HK-2 (cell line): Measurements from ENCODE around the gene TMEM187.

Experiments
- DNase-seq: peaks from one replicate; pipeline ENCODE4 v3.0.0-alpha.2; 2018; ENCODE audit not compliant: unreplicated experiment

The TMEM187 gene

DNA sequence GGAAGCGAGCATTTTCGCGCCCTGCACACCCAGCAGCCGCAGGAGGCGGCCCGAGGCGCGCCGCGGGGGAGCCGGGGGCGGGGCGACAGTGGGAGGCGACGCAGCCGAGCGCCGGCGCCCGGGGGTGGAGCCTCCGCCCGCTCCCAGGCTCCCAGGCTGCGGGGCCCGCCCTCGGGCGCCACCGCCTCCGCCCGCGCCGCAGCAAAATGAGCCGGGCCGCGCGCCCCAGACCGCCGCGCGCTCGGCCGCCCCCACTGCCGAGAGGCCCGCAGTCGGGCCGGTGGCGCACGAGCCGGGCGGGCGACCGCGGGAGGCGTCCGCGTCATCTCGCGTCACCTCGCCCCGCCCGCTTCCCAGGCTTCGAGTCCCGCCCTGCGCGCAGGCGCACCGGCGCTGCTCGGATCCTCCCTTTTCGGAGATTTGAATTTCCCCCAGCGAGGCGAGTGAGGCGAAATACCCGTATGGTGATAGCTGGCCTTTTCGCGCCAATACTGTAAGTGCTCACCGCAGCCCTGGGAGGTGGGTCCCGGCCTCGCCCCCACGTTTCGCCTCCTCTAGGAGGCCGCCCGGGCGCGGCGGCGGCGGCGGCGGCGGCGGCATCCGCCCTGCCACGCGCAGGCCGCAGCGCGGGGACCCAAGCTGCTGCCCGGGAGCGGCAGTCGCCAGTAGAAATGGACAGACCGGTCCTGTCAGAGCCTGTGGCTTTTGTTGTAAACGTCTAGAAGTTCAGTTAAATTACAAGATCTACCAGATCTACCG is at the start of gene TMEM187:
TMEM187 (plus strand) TSS at position 387 of the 759 bp plus-strand sequence. CDS start 9,309 bp downstream, outside the sequence.
- DNase-seq: peak; percentile 88

GRCh38 chrX:153922932-153923857 is 49.4 kb upstream of the TMEM187 start:
- no peak for DNase-seq

DNA sequence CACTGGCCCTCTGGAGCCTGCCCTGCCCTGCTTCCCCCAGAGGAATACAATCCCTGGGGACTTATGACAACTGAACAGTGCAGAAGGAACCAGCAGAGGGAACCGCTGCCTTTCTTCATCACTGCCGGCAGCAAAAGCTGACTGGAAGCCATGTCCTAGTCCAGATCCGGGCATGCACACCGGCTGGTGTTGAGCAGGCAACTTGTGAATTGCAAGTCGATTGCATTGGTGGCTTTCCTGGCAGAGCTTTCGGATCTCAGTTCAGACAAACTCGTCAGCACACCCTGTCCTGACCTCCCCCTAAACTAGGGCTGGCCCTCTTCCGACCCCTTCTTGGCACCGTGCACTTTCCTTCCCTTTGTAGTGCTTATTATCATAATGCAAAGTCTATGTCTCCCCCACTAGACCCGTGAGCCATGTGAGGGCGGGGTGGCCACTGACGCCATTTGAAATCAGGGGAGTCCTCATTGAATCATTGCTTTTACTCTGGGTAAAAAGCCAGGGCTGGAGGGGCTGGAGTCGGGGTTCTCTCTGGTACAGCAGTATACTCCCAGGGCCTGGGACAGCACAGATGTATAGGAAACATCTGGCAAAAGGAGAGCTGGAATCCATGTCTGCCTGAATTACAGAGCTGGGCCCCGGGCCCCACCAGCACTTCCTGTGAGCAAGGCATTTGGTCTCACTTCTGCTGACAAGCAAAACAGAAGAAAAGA is 48.2 kb upstream of the TMEM187 start:
- DNase-seq: no peak

DNA sequence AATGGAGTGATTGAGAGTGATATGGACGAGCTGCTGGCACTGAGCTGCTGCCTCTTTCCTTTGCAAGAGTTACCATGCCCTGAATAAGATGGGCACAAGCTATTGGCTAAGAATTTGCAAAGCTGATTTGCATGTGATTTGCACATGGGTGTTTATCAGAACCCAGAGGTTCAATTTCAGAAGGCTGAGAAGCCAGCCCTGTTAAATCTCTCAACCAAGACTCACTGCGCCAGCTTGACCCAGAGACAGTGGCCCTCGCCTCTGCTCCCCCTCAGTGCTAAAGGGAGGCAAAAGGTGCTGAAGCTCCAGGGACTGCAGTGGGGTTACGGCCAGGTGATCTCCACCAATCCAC is 47.2 kb upstream of the TMEM187 start:
- DNase-seq: no peak

- DNase-seq: peak; percentile 51
These were observed 46.6 kb upstream of the TMEM187 start, which contains the start of gene ARHGAP4 for GRCh38 chrX:153925739-153926551. ARHGAP4 (minus strand) TSS chrX:153926264; CDS start chrX:153926202, 62 bp downstream.

- DNase-seq: no peak
These were observed 46.0 kb upstream of the TMEM187 start for GRCh38 chrX:153926552-153926857.

DNA sequence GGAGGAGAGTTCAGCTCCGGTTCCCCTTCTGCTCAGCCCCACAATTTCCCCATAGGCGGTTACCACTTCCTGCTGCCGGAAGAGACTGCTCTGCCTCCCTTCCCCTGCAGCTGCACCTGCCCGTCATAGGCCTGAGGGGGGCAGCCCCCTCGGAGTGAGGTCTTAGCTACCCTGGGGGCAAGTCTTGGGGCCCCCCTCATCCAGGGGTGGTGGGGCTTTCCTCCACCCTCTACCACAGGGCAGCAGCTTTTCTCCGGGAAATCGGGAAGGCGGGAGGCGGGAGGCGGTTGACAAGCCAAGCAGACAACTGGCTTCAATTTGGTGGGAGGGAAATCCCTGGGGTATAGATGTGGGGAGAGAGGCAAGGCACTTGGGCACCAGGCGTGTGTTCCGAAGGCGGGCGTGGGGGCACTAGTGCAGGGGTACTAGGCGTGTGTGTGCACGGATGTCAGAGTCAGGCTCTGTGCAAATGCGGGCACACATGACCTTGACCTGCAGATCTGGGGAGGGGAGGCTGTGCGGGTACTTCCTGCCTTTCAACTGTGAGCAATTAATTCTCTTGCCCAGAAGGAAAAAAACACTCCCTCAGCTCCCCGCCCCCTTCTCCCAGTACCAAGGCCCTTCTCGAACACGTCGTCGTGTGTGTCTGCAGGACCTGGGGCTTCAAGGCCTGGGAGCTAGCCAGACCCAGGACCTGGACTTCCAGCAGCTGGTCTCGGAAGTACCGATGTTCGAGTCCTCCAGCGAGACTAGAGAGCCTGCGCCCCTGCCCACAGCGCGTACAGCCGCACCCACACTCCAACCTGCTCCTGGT is 45.5 kb upstream of the TMEM187 start:
- peak; percentile 58 for DNase-seq

- no peak for DNase-seq
These were observed 45.0 kb upstream of the TMEM187 start for GRCh38 chrX:153927672-153927921.

DNA sequence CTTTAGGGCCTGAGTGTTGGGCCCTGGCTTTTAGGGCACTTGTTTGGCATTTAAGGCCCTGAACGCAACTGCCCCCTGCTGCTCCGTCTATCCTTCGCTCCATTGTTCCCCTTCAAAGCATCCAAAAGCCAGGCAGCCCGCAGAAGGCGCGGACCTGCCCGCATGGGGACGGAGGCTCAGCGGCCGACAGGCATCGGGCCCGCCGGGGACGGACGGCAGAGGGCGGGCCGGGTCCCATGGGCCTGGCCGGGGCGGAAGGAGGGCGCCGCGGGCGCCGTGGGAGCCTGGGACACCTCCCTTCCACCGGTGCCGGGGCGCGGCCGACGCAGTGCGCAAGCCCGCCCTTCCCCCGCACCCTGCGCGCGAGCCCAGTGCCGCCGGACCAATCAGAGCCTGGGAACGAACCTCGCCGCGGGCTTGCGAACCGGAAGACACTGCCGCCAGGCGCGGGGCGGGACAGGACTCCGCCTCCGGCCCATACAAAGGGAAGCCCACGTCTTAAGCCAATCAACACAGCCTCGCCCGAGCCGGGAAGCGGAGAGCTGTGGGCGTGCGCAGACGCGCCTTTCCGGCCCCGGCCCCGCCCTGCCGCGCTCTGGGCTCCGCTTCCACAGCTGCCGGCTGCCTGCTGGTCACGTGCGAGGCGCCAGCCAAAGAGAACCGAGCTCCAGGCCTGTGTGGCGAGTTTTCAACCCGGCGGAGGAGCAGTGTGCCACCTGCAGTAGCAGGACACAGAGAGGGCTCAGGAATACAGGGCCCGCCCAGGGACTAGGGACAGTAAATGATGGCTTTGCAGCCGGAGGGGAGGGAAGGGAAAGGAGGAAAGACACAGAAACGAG is 44.4 kb upstream of the TMEM187 start:
- DNase-seq: peak; percentile 97

DNA sequence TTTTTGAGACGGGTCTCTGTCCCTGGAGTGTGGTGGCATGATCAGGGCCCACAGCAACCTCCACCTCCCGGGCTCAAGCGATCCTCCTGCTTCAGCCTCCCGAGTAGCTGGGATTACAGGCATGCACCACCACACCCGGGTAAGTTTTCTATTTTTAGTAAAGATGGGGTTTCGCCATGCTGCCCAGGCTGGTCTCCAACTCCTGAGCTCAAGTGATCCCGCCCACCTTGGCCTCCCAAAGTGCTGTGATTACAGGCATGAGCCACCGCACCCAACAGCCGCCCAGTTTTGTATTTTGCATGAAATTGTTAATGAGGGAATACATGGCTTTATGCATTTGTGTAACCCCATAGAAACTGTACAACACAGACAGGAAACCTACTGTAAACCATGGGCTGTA is 43.7 kb upstream of the TMEM187 start:
- no peak for DNase-seq

DNA sequence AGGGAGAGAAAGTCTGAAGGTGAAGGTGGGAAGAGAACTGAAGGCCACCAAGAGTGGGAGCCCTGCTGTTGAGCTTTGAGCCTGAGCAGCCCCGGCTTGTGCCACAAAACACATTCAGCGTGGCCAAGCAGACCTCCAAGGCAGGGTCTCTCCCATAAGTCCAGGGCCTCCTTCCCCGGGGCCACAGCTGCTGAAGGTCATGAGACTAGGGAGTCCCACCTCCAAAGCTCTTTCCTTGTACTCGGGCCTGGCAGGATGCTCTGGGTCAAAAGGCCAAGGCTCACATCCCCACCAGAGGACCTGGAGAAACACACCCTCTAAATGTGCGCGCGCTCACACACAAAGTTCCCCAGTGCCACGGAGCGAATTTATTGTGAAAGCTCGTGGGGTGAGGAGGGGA is 43.0 kb upstream of the TMEM187 start:
- DNase-seq: no peak

DNA sequence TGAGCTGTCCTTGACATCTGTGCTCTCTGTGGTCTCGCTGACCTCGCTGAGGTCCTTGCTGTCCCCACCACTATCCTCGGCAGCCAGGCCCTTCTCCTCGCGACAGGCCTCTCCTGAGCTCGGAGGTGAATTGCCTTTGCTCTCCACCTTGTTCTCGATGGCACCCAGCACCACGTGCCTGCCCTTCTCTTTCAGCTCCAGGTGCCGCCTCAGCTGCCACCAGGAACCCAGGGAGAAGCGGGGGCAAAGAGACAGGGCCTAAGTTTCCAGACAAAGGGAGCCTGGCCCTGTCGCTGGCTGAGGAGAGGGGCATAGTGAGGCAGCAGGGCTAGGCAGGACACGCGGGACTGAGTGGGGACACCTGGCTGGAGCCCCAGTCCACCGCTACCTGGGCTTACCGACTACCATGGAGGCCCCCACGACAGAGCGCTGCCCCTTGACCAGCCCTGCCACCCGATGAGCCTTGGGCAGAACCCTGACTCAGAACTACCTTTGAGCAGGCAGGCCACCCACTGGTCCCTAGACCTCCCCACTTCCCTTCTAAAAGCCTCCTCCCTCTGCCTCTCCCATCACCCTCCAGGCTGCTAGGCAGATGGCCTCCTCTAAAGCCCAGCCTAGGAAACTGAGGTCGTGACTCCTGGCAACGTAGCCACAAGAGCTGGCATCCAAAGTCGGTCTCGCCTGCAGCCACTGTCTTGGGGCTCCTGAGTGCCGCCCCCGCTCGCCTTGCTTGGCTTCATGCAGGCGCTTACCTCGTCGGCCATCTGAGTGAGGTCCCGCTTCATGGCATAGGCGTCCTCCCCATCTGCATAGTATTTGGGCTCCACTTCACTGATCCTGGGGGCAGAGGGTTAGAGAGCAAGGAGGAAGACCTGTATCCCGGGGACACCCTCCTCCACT is 42.3 kb upstream of the TMEM187 start:
- DNase-seq: no peak

- DNase-seq: no peak
These were observed 41.4 kb upstream of the TMEM187 start for GRCh38 chrX:153931151-153931550.

DNA sequence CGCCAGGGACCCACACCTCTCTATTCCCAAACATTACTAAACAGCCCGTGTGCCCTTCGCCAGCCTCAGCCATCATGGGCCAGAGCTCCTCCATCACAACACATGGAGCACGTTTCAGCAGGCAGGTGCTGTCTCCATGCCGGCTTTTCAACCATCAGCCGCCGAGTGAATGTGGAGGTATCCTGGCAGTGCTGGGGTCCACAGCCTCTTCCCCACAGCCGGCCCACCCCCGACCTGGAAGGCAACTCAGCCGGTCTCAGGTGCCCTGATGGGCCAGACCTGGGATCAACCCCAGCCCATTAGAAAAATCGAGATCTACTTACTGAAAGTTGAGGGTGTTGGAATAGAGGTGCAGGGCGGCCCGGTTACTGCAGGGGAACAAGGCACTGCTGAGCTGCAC is 40.8 kb upstream of the TMEM187 start:
- DNase-seq: no peak

DNA sequence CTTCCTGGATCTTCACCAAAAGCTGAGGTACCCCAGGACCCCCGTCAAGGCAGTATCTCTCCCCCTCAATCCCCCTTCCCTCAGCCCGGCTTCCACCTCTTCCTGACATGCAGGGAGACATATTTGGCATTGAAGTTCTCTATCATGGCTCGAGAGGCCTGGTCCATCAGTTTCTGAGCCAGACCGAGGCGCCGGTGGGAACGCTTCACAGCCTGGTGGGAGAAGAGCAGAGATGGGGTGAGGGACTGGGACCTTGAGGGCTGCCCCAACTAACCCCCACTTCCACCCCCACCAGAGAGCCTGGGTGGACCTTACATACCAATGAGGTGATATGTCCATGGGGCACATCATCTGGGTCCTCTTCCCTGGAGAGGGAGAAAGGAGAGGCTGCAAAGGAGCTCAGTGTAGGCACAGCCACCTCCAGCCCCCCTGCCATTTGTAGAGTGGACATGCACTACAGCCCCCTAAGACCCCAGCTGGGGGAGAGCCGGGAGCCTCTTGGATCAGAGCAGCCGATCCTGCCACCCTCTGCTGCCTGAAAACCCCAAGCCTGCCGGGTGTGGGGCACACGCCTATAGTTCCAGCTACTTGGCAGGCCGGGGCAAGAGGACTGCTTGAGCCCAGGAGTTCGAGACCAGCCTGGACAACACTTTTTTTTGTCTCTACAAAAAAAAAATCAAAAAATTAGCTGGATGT is 40.2 kb upstream of the TMEM187 start:
- no peak for DNase-seq

DNA sequence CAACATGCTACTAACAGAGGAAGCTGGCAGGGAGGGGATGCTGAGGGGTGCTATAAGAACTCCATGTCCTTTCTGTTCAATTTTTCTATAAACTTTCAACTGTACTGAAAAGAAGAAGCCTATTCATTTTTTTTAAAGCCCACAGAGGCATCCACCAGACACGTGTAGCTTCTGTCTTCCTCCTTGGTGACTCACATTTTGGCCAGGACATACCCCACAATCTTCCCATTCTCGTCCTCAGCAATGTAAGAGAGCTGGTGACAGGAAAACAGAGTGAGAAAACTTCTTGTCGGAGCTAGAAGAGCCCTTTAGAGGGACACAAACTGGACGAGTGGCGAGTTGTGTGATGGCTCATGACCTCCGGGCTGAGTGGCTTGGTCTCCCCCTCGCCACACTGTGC is 38.8 kb upstream of the TMEM187 start:
- DNase-seq: no peak

DNA sequence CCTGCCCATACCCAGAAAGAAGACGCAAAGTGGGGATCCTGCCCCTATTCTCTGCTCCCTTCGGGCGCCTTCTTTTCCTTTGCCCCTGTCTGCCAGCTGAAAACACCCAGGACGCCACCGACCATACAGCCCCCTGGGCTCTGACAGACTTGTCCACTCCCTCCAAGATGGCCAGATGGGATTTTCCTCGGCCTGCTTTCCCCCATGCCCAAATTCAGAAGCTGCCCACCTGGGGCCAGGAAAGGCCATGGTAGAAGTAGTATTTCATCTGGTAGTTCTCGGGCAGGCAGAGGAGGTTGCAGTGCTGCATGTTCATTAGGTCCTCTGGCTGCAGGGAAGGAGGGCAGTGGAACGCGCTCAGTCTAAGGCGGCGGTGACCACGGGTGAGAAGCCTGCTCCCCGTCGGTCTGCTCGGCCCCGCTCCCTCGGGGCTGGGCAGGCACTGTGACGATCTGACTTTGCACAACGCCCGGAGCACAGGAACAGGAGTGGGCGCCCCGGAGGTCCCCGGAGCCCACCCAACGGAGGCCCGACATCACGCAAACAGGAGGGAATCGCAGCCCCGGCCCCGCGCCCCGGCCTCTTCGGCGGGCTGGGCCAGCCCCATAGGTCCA is 38.3 kb upstream of the TMEM187 start:
- DNase-seq: peak; percentile 18

DNA sequence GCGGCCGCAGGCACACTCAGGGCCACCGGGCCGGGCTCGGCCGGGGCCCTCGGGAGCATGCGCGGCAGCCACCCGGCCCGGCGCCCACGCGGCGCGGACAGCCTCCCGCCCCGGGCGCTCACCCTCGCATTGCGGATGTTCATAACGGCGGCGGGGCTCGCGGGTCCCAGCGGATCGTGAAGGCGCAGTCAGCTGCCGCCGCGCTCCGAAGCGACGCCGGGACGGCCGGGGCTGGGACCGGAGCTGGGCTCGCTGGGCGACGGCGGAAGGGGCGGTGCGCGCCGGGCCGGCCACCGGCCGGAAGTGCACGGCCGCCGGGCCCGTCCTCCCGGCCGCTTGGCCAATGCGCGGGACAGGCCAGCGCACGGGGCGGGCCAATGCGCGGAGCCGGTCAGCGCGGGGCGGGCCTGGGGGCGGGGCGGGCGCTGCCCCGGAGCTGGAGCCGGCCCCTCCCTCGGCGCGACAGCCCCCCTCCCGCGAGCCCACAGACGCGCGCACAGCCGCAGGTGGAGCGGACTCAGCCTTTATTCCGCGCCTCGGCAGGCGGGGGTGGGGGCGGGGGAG is 37.7 kb upstream of the TMEM187 start, which contains the start of gene NAA10:
NAA10 (minus strand) TSS at position 276 of the 564 bp plus-strand sequence; CDS start at position 143, 133 bp downstream.
- peak; percentile 62 for DNase-seq
